A673 (cell line): ENCODE data around the gene LRRC55. TPM values are rescaled to one million over a fixed set of nuclear protein-coding genes. Genes with fewer than 3 reads are reported as not detected.

Experiments used
- BruUV-seq: library from RNA; stranded (reverse); fragments of 400-500 nt; replicated peaks from 2 replicates; lab custom pipeline; 2021; lab: Mats Ljungman, UMichigan
- CTCF ChIA-PET: fragments of 300-600 bp; sonication (Branson Sonifier 250); formaldehyde crosslinking; loops from one replicate; lab custom pipeline; 2022; ENCODE audit warnings: antibody characterized with exemption; lab: Charles Lee
- POLR2A ChIA-PET: fragments of 300-600 bp; sonication (Branson Sonifier 250); formaldehyde crosslinking; loops from one replicate; lab custom pipeline; 2022; ENCODE audit warnings: antibody characterized with exemption; ENCODE audit not compliant: low non-redundant PET; lab: Charles Lee
- DNase-seq: peaks from one replicate; pipeline ENCODE4 v3.0.0-alpha.2; 2015; ENCODE audit warnings: low spot score
- H3K27ac ChIP-seq: fragments of 200-600 bp; sonication (generic); 2 replicates; pipeline ENCODE4 v1.5.1; 2016; ENCODE audit warnings: mixed run types, low read depth, mild to moderate bottlenecking, mixed read lengths, antibody characterized with exemption, low read length; ENCODE audit not compliant: poor library complexity, severe bottlenecking
- H3K27me3 ChIP-seq: fragments of 200-600 bp; sonication (generic); replicated peaks from 2 replicates; pipeline ENCODE4 v1.6.1; 2017; ENCODE audit warnings: mixed run types, low read depth, mild to moderate bottlenecking, mixed read lengths, antibody characterized with exemption, low read length; ENCODE audit not compliant: insufficient read depth, poor library complexity
- H3K36me3 ChIP-seq: fragments of 200-600 bp; sonication (generic); 2 replicates; pipeline ENCODE4 v1.6.1; 2016; ENCODE audit warnings: mixed run types, mild to moderate bottlenecking, mixed read lengths, antibody characterized with exemption, low read length; ENCODE audit not compliant: insufficient read depth, poor library complexity, severe bottlenecking
- H3K4me1 ChIP-seq: fragments of 200-600 bp; sonication (generic); 2 replicates; pipeline ENCODE4 v1.6.1; 2017; ENCODE audit warnings: mixed run types, mild to moderate bottlenecking, mixed read lengths, antibody characterized with exemption, low read length; ENCODE audit not compliant: insufficient read depth, poor library complexity, severe bottlenecking
- H3K4me3 ChIP-seq: fragments of 200-600 bp; sonication (generic); 2 replicates; pipeline ENCODE4 v1.5.1; 2016; ENCODE audit warnings: low read depth, mixed run types, mild to moderate bottlenecking, mixed read lengths, low read length; ENCODE audit not compliant: poor library complexity, severe bottlenecking
- H3K9me3 ChIP-seq: fragments of 200-600 bp; sonication (generic); 2 replicates; pipeline ENCODE4 v1.6.1; 2016; ENCODE audit warnings: mixed run types, low read depth, mild to moderate bottlenecking, mixed read lengths, antibody characterized with exemption, low read length; ENCODE audit not compliant: poor library complexity, severe bottlenecking
- CTCF ChIP-seq: fragments of 300-800, 200-600 bp; sonication (generic); conservative IDR thresholded peaks from 2 replicates; pipeline ENCODE4 v1.5.1; 2017; ENCODE audit warnings: low read depth, mild to moderate bottlenecking, antibody characterized with exemption, low read length, moderate library complexity, mixed read lengths
- EZH2 ChIP-seq: fragments of 200-600 bp; sonication (generic); IDR thresholded peaks from 2 replicates; pipeline ENCODE4 v1.6.1; 2017; ENCODE audit warnings: borderline replicate concordance, low read depth, mild to moderate bottlenecking, mixed read lengths, antibody characterized with exemption, low read length; ENCODE audit not compliant: poor library complexity, severe bottlenecking
- intact Hi-C: fragments of 100-400 bp; cut with micrococcal nuclease; formaldehyde crosslinking; loops from one replicate; pipeline ENCODE4 v1.10.0; 2022; ENCODE audit not compliant: unreplicated experiment
- total RNA-seq: library from RNA; stranded (reverse); gene quantifications from 2 replicates; pipeline ENCODE4 v1.2.3, GENCODE V29; 2021

LRRC55 gene
- total RNA-seq, 1 experiment from 2014 or later = 3.0 TPM

GRCh38 chr11:57156928-57157327, 24.8 kb upstream of the LRRC55 start:
- ChIA-PET CTCF (no interaction called here), POLR2A (no interaction called here)
- H3K4me1 ChIP-seq = no peaks in the 10 kb centered on the region
- TF ChIP-seq EZH2 = no peak
- TF ChIP-seq CTCF = no peak
- DNase-seq = no peak
- H3K36me3 ChIP-seq = no peaks in the 10 kb centered on the region
- H3K9me3 ChIP-seq = no peaks in the 10 kb centered on the region
- H3K27ac ChIP-seq = no peak overlapping the region
- no TSS peak for BruUV-seq
- no peaks in the 10 kb centered on the region for H3K27me3 ChIP-seq
- intact Hi-C loops = no loop called here
- H3K4me3 ChIP-seq = no peak overlapping the region

GRCh38 chr11:57157624-57158023, 24.1 kb upstream of the LRRC55 start:
- ChIA-PET CTCF (no interaction called here), POLR2A (no interaction called here)
- TF ChIP-seq EZH2 (no peak), CTCF (no peak)
- BruUV-seq = no TSS peak
- Histone ChIP-seq H3K4me3 (no peak overlapping the region), H3K9me3 (no peaks in the 10 kb centered on the region), H3K36me3 (no peaks in the 10 kb centered on the region), H3K27me3 (no peaks in the 10 kb centered on the region), H3K27ac (no peak overlapping the region), H3K4me1 (no peaks in the 10 kb centered on the region)
- DNase-seq = no peak
- intact Hi-C loops = no loop called here

- intact Hi-C loops = no loop called here
- H3K9me3 ChIP-seq = no peaks in the 10 kb centered on the region
- TF ChIP-seq EZH2 (no peak), CTCF (no peak)
- POLR2A ChIA-PET = no interaction called here
- CTCF ChIA-PET = no interaction called here
- H3K4me1 ChIP-seq = no peaks in the 10 kb centered on the region
- H3K36me3 ChIP-seq = no peaks in the 10 kb centered on the region
- no peaks in the 10 kb centered on the region for H3K27me3 ChIP-seq
- H3K4me3 ChIP-seq = no peak overlapping the region
- BruUV-seq = no TSS peak
- no peak overlapping the region for H3K27ac ChIP-seq
- DNase-seq = no peak
Measured at GRCh38 chr11:57158180-57158579, 23.6 kb upstream of the LRRC55 start.
